Measurements from ENCODE around the gene TMEFF1. TPM values are rescaled to one million over a fixed set of nuclear protein-coding genes. Genes with fewer than 3 reads are reported as not detected.

The TMEFF1 gene
- total RNA-seq, 2 donors from 2014 or later, result 1.7 to 2.7 TPM

- no peak overlapping the region for H3K27ac ChIP-seq
- no peaks in the 10 kb centered on the region for H3K4me1 ChIP-seq (replicated peaks)
- no peaks in the 10 kb centered on the region for H3K9me3 ChIP-seq
- no peak overlapping the region for H3K4me3 ChIP-seq
- 75% methylated on average over 5 of the region's 5 CpGs for WGBS
- DNase-seq (ENCODE audit: low spot score), result no peak
- no peaks in the 10 kb centered on the region for H3K27me3 ChIP-seq (replicated peaks; ENCODE audit: insufficient read depth)
- intact Hi-C loops (cut with DNase I), result no loop called here
- no peaks in the 10 kb centered on the region for H3K36me3 ChIP-seq
- TF ChIP-seq CTCF (IDR thresholded peaks at IDR 0.05), result no peak
Measured at GRCh38 chr9:100589582-100589981, 116.6 kb downstream of the TMEFF1 start.

- TF ChIP-seq POLR2A (IDR thresholded peaks at IDR 0.05) (no peak), CTCF (IDR thresholded peaks at IDR 0.05) (no peak), POLR2AphosphoS5 (IDR thresholded peaks at IDR 0.05) (no peak)
- WGBS, result 57% methylated on average over 2 of the region's 2 CpGs
- Histone ChIP-seq H3K4me1 (replicated peaks) (no peaks in the 10 kb centered on the region), H3K27ac (no peak overlapping the region), H3K9me3 (no peaks in the 10 kb centered on the region), H3K27me3 (replicated peaks; ENCODE audit: insufficient read depth) (no peaks in the 10 kb centered on the region), H3K36me3 (no peaks in the 10 kb centered on the region), H3K4me3 (no peak overlapping the region)
- intact Hi-C loops (cut with DNase I), result loop anchor here (10.0 kb wide), 4 partner anchors 116 to 1406 kb away; partner anchors contain the start of genes MSANTD3 and TMEFF1
- no peak for DNase-seq (ENCODE audit: low spot score)
Measured at GRCh38 chr9:100590481-100590880, 117.5 kb downstream of the TMEFF1 start.

GRCh38 chr9:100591139-100591538, 118.2 kb downstream of the TMEFF1 start:
- DNase-seq (ENCODE audit: low spot score), result no peak
- TF ChIP-seq POLR2AphosphoS5 (IDR thresholded peaks at IDR 0.05), result no peak
- no peak for TF ChIP-seq POLR2A (IDR thresholded peaks at IDR 0.05)
- TF ChIP-seq CTCF (IDR thresholded peaks at IDR 0.05), result no peak
- no peak overlapping the region for H3K27ac ChIP-seq
- H3K4me1 ChIP-seq (replicated peaks), result no peaks in the 10 kb centered on the region
- H3K36me3 ChIP-seq, result no peaks in the 10 kb centered on the region
- no peak overlapping the region for H3K4me3 ChIP-seq
- intact Hi-C loops (cut with DNase I), result loop anchor here (10.0 kb wide), 4 partner anchors 116 to 1406 kb away; partner anchors contain the start of genes MSANTD3 and TMEFF1
- H3K9me3 ChIP-seq, result no peaks in the 10 kb centered on the region
- 94% methylated on average over 6 of the region's 6 CpGs for WGBS
- no peaks in the 10 kb centered on the region for H3K27me3 ChIP-seq (replicated peaks; ENCODE audit: insufficient read depth)

GRCh38 chr9:100591639-100592412, 118.9 kb downstream of the TMEFF1 start:
- H3K4me3 ChIP-seq, result no peak overlapping the region

More at GRCh38 chr9:100591639-100592412, 118.9 kb downstream of the TMEFF1 start:
- no peak for DNase-seq (ENCODE audit: low spot score)
- TF ChIP-seq POLR2AphosphoS5 (IDR thresholded peaks at IDR 0.05), result no peak
- TF ChIP-seq POLR2A (IDR thresholded peaks at IDR 0.05), result no peak
- no peak for TF ChIP-seq CTCF (IDR thresholded peaks at IDR 0.05)
- no peaks in the 10 kb centered on the region for H3K9me3 ChIP-seq
- no peaks in the 10 kb centered on the region for H3K36me3 ChIP-seq
- WGBS, result 86% methylated on average over 5 of the region's 5 CpGs
- no peaks in the 10 kb centered on the region for H3K27me3 ChIP-seq (replicated peaks; ENCODE audit: insufficient read depth)
- H3K4me1 ChIP-seq (replicated peaks), result no peaks in the 10 kb centered on the region
- intact Hi-C loops (cut with DNase I), result loop anchor here (10.0 kb wide), 4 partner anchors 117 to 1407 kb away; partner anchors contain the start of genes MSANTD3 and TMEFF1
- H3K27ac ChIP-seq, result no peak overlapping the region

All from prostate gland (tissue), 2 donors.